GM12878 (cell line): Measurements from ENCODE around the gene PPP1R3G. TPM values are rescaled to one million over a fixed set of nuclear protein-coding genes. Genes with fewer than 3 reads are reported as not detected.
A peak's percentile ranks its signal among the peaks of the same experiment; 100 is the strongest.

Experiments
- ATAC-seq: fragments of 200-7000 bp; cut with Tn5 transposase; 3 replicates; pipeline ENCODE4 v1.9.1; 2020; ENCODE audit warnings: mild to moderate bottlenecking, moderate library complexity
- BruUV-seq: library from RNA; stranded (reverse); fragments of 400-500 nt; replicated peaks from 2 replicates; lab custom pipeline; 2021; lab: Mats Ljungman, UMichigan
- CTCF ChIA-PET: fragments of 300-600 bp; sonication (Branson Sonifier 250); formaldehyde crosslinking; extraction: SDS; loops from one replicate; lab custom pipeline; 2021; ENCODE audit warnings: inconsistent platforms; lab: Yijun Ruan, JAX
- POLR2A ChIA-PET: fragments of 350-600 bp; formaldehyde crosslinking; extraction: SDS; loops from one replicate; lab custom pipeline; 2021; ENCODE audit warnings: inconsistent platforms; lab: Charles Lee
- RAD21 ChIA-PET: fragments of 300-600 bp; sonication (Branson Sonifier 250); formaldehyde crosslinking; loops from one replicate; lab custom pipeline; 2023; ENCODE audit warnings: antibody characterized with exemption; ENCODE audit not compliant: unreplicated experiment; lab: Charles Lee
- SMC1A ChIA-PET: fragments of 300-600 bp; sonication (Branson Sonifier 250); formaldehyde crosslinking; loops from one replicate; lab custom pipeline; 2023; ENCODE audit not compliant: unreplicated experiment, uncharacterized antibody; lab: Charles Lee
- DNase-seq: peaks from one replicate; pipeline ENCODE4 v3.0.0-alpha.2; 2011; ENCODE audit warnings: low read depth, low spot score
- FAIRE-seq: peaks from 3 replicates; lab custom pipeline; 2011; peaks lifted over from hg19 to GRCh38; lab: Jason Lieb, UNC
- H2AFZ ChIP-seq: 2 replicates; pipeline ENCODE4 v1.6.0; 2011; ENCODE audit warnings: low read depth, low read length, control low read depth; ENCODE audit not compliant: control insufficient read depth
- H3K27ac ChIP-seq: 2 replicates; pipeline ENCODE4 v1.5.1; 2011; ENCODE audit warnings: control low read depth; ENCODE audit not compliant: control insufficient read depth, insufficient read depth
- H3K27me3 ChIP-seq, 2 experiments: replicated peaks in 1 of 2; 2 replicates each; pipeline versions ENCODE4 v1.6.0 to v1.6.1; 2011; ENCODE audit warnings: low read length in 1 of 2; ENCODE audit not compliant: control insufficient read depth in 2 of 2, insufficient read depth in 2 of 2
- H3K36me3 ChIP-seq, 2 experiments: 2 replicates each; pipeline ENCODE4 v1.5.1; 2011; ENCODE audit warnings: low read length in 1 of 2; ENCODE audit not compliant: control insufficient read depth in 2 of 2, insufficient read depth in 2 of 2
- H3K4me1 ChIP-seq: 2 replicates; pipeline ENCODE4 v1.6.1; 2011; ENCODE audit warnings: mild to moderate bottlenecking, low read length, moderate library complexity, mixed read lengths; ENCODE audit not compliant: control insufficient read depth, insufficient read depth
- H3K4me2 ChIP-seq: 2 replicates; pipeline ENCODE4 v1.6.0; 2011; ENCODE audit warnings: control low read depth; ENCODE audit not compliant: control insufficient read depth, insufficient read depth
- H3K4me3 ChIP-seq: fragments of 200-600 bp; sonication (generic); 2 replicates; pipeline ENCODE4 v1.5.1; 2016
- H3K79me2 ChIP-seq: 2 replicates; pipeline ENCODE4 v1.6.0; 2011; ENCODE audit warnings: low read length; ENCODE audit not compliant: control insufficient read depth, insufficient read depth
- H3K9ac ChIP-seq: 2 replicates; pipeline ENCODE4 v1.8.0; 2011; ENCODE audit warnings: low read length, control low read depth, mixed read lengths; ENCODE audit not compliant: control insufficient read depth, insufficient read depth
- H3K9me3 ChIP-seq: replicated peaks from 3 replicates; pipeline ENCODE4 v1.5.1; 2011; ENCODE audit warnings: mild to moderate bottlenecking, low read length; ENCODE audit not compliant: control insufficient read depth, insufficient read depth
- H4K20me1 ChIP-seq: 2 replicates; pipeline ENCODE4 v1.6.0; 2011; ENCODE audit not compliant: control insufficient read depth, insufficient read depth
- EP300 ChIP-seq, 2 experiments: fragments of 150-350 bp in 1 of 2; IDR thresholded peaks; 2 replicates each; pipeline ENCODE4 v1.6.1; 2011 to 2012; ENCODE audit warnings: low read depth in 2 of 2, low read length in 2 of 2, borderline replicate concordance in 1 of 2, improper control_type of control experiment in 1 of 2, inconsistent platforms in 1 of 2; ENCODE audit not compliant: control insufficient read depth in 1 of 2
- MTA3 ChIP-seq: IDR thresholded peaks from 2 replicates; pipeline ENCODE4 v1.6.1; 2012; ENCODE audit warnings: low read length, inconsistent platforms, borderline replicate concordance
- PBX3 ChIP-seq: IDR thresholded peaks from 2 replicates; pipeline ENCODE4 v1.6.1; 2011; ENCODE audit warnings: mild to moderate bottlenecking, low read depth, low read length, moderate library complexity; ENCODE audit not compliant: insufficient replicate concordance
- POU2F2 ChIP-seq: IDR thresholded peaks from 3 replicates; pipeline ENCODE4 v1.6.1; 2011; ENCODE audit warnings: low read depth, mild to moderate bottlenecking, low read length, borderline replicate concordance
- REST ChIP-seq: IDR thresholded peaks from 2 replicates; pipeline ENCODE4 v1.6.1; 2012; ENCODE audit warnings: mild to moderate bottlenecking, low read depth, low read length
- SIN3A ChIP-seq: IDR thresholded peaks from 2 replicates; pipeline ENCODE4 v1.6.1; 2012; ENCODE audit warnings: low read depth, low read length, improper control_type of control experiment
- ZNF622 ChIP-seq: fragments of 450-650 bp; IDR thresholded peaks from 2 replicates; pipeline ENCODE4 v1.6.1; 2017; ENCODE audit warnings: mild to moderate bottlenecking, inconsistent platforms
- WGBS: methylation state at CpG from one replicate; pipeline ENCODE4 v1.1.6; 2016; ENCODE audit warnings: low lambda C conversion rate; ENCODE audit not compliant: insufficient replicate concordance, insufficient coverage; ENCODE audit errors: missing lambda C conversion rate; 5-methylcytosine and 5-hydroxymethylcytosine counted together
- in situ Hi-C: fragments of 300-500 bp; cut with MboI; formaldehyde crosslinking; loops from 9 replicates; pipeline ENCODE4 v1.14.3; 2018; ENCODE audit warnings: mixed read lengths
- intact Hi-C: fragments of 100-400 bp; cut with micrococcal nuclease; formaldehyde crosslinking; loops from one replicate; pipeline ENCODE4 v1.14.2; 2022; ENCODE audit not compliant: unreplicated experiment
- polyA plus RNA-seq, 11 experiments: library from polyadenylated mRNA; depleted of rRNA in 4 of 11; unstranded in 6 of 11; stranded (reverse) in 5 of 11; fragments of >200 nt; fragmentation: Nextera tagmentation in 4 of 11; fragmentation: Illumina TruSeq in 1 of 11; extraction: Ambion mirVana in 4 of 11; extraction: Trizol in 1 of 11; gene quantifications; 1 replicate in 1 of 11; 2 replicates in 10 of 11; pipeline versions ENCODE4 v1.2.1 to v1.2.3, GENCODE V29; 2011 to 2016; ENCODE audit warnings: inconsistent platforms in 2 of 11, missing spikeins in 2 of 11, low read depth in 1 of 11
- total RNA-seq, 4 experiments: library from RNA; depleted of rRNA in 3 of 4; stranded (reverse); fragments of >200 nt in 3 of 4; fragmentation: Illumina TruSeq in 1 of 4; extraction: Trizol in 1 of 4; gene quantifications; 2 replicates each; pipeline versions ENCODE4 v1.2.1 to v1.2.3, GENCODE V29; 2013 to 2021

The PPP1R3G gene
- total and polyA plus RNA-seq, 10 of the 15 experiments (the other 5 are each of a cell fraction or from before 2014, with no cell fraction given) = 0.01 to 0.10 (median 0.04) TPM; not detected in 4

- TF ChIP-seq SIN3A (no peak), POU2F2 (peak; percentile 85; the same call in 1 of the 3 replicates), MTA3 (0 out of 2 replicates have a peak, but pooled peaks have one; percentile 7)
- POLR2A ChIA-PET = interaction anchor here (0.6 kb wide), 1 partner anchor 17 kb away, joined by 4 read pairs; no protein-coding TSS in a partner anchor
- RAD21 ChIA-PET = no interaction called here
- ATAC-seq = peak; percentile 55
- Histone ChIP-seq H3K4me1 (peaks cover 42% of the 10 kb centered on the region), H4K20me1 (no peaks in the 10 kb centered on the region), H3K79me2 (no peaks in the 10 kb centered on the region), H3K27me3 (peaks cover 2% of the 10 kb centered on the region in 2 experiments), H3K9ac (no peak overlapping the region), H3K9me3 (no peaks in the 10 kb centered on the region; the same call in 2 of the 3 replicates), H3K27ac (no peak overlapping the region), H3K4me2 (peak overlapping the region; percentile 45), H2AFZ (peak overlapping the region; percentile 18), H3K36me3 (no peaks in the 10 kb centered on the region), H3K4me3 (no peak overlapping the region)
- FAIRE-seq = peak; percentile 44
- SMC1A ChIA-PET = interaction anchor here (1.4 kb wide), 1 partner anchor 9 kb away, joined by 4 read pairs; no protein-coding TSS in a partner anchor
- DNase-seq = no peak
- BruUV-seq = no TSS peak
- in situ Hi-C loops (no loop called here), intact Hi-C loops (no loop called here)
- CTCF ChIA-PET = interaction anchor here (0.5 to 0.9 kb wide), 2 partner anchors 9 kb away, joined by 3 read pairs; no protein-coding TSS in a partner anchor
- 1% methylated on average over 10 of the region's 10 CpGs for WGBS
Measured at GRCh38 chr6:5091210-5092069, 6.3 kb downstream of the PPP1R3G start.

GRCh38 chr6:5093231-5094015, 8.3 kb downstream of the PPP1R3G start:
- in situ Hi-C loops (no loop called here), intact Hi-C loops (no loop called here)
- Histone ChIP-seq H2AFZ (no peak overlapping the region), H3K4me2 (no peak overlapping the region), H3K27me3 (peaks cover 0 to 2% of the 10 kb centered on the region in 2 experiments; a peak in 2 of 4 replicates), H3K4me1 (peaks cover 42% of the 10 kb centered on the region), H3K36me3 (no peaks in the 10 kb centered on the region), H3K9me3 (no peaks in the 10 kb centered on the region), H3K79me2 (no peaks in the 10 kb centered on the region), H4K20me1 (no peaks in the 10 kb centered on the region), H3K4me3 (no peak overlapping the region), H3K9ac (no peak overlapping the region), H3K27ac (no peak overlapping the region)
- ChIA-PET SMC1A (no interaction called here), CTCF (no interaction called here), RAD21 (no interaction called here), POLR2A (no interaction called here)
- no peak for ATAC-seq
- no peak for DNase-seq
- 77% methylated on average over 7 of the region's 7 CpGs for WGBS
- FAIRE-seq = no peak
- no TSS peak for BruUV-seq
- TF ChIP-seq PBX3 = no peak
- no peak for TF ChIP-seq ZNF622
- TF ChIP-seq REST = no peak
- no peak for TF ChIP-seq EP300 (IDR thresholded peaks at IDR 0.05; ENCODE audit: borderline replicate concordance in 1 of 2, control insufficient read depth in 1 of 2, low read depth in 2 of 2, low read length in 2 of 2)
